Smooth muscle cell (in vitro differentiated cells): Measurements from ENCODE around the gene LILRB4. TPM values are rescaled to one million over a fixed set of nuclear protein-coding genes. Genes with fewer than 3 reads are reported as not detected.
"Not testable (repeated sequence)": the region's sequence is repeated elsewhere in the genome, so short reads cannot be mapped to it uniquely, and the experiment has no call there.

ENCODE experiments used
- DNase-seq: peaks from one replicate; lab custom pipeline; 2025; ENCODE audit not compliant: unreplicated experiment; lab: John Stamatoyannopoulos, UW
- H2AFZ ChIP-seq: fragments of 200-600 bp; sonication (generic); 2 replicates; pipeline ENCODE4 v1.6.0; 2016; ENCODE audit warnings: antibody characterized with exemption, low read depth, mild to moderate bottlenecking
- H3F3A ChIP-seq: fragments of 200-600 bp; sonication (generic); 2 replicates; pipeline ENCODE4 v1.6.0; 2017; ENCODE audit warnings: antibody characterized with exemption, low read depth
- H3K27ac ChIP-seq: fragments of 200-600 bp; sonication (generic); 2 replicates; pipeline ENCODE4 v1.5.1; 2016; ENCODE audit warnings: low read depth, mild to moderate bottlenecking
- H3K27me3 ChIP-seq: fragments of 200-600 bp; sonication (generic); 2 replicates; pipeline ENCODE4 v1.6.1; 2016; ENCODE audit warnings: low read depth, mild to moderate bottlenecking
- H3K36me3 ChIP-seq: fragments of 200-600 bp; sonication (generic); 2 replicates; pipeline ENCODE4 v1.5.1; 2016; ENCODE audit warnings: low read depth
- H3K4me1 ChIP-seq: fragments of 200-600 bp; sonication (generic); 2 replicates; pipeline ENCODE4 v1.5.1; 2016; ENCODE audit warnings: low read depth
- H3K4me2 ChIP-seq: fragments of 200-600 bp; sonication (generic); 2 replicates; pipeline ENCODE4 v1.6.0; 2016; ENCODE audit warnings: mild to moderate bottlenecking
- H3K4me3 ChIP-seq: fragments of 200-600 bp; sonication (generic); 2 replicates; pipeline ENCODE4 v1.5.1; 2016; ENCODE audit warnings: mild to moderate bottlenecking
- H3K79me2 ChIP-seq: fragments of 200-600 bp; sonication (generic); 2 replicates; pipeline ENCODE4 v1.6.0; 2016; ENCODE audit warnings: low read depth, mild to moderate bottlenecking
- H3K9ac ChIP-seq: fragments of 200-600 bp; sonication (generic); 2 replicates; pipeline ENCODE4 v1.6.0; 2016; ENCODE audit warnings: low read depth
- H3K9me3 ChIP-seq: fragments of 200-600 bp; sonication (generic); replicated peaks from 2 replicates; pipeline ENCODE4 v1.5.1; 2016; ENCODE audit warnings: low read depth
- H4K20me1 ChIP-seq: fragments of 200-600 bp; sonication (generic); 2 replicates; pipeline ENCODE4 v1.6.0; 2016; ENCODE audit warnings: low read depth
- CTCF ChIP-seq: fragments of 200-600 bp; sonication (generic); IDR thresholded peaks from 2 replicates; pipeline ENCODE4 v1.5.1; 2017; ENCODE audit warnings: borderline replicate concordance, mild to moderate bottlenecking, antibody characterized with exemption; ENCODE audit not compliant: insufficient read depth, poor library complexity, severe bottlenecking
- WGBS: methylation state at CpG from one replicate; pipeline ENCODE4 v1.1.7; 2016; ENCODE audit warnings: low lambda C conversion rate; 5-methylcytosine and 5-hydroxymethylcytosine counted together
- polyA plus RNA-seq: library from polyadenylated mRNA; unstranded; fragments of >200 nt; fragmentation: Nextera tagmentation; extraction: Ambion mirVana; gene quantifications from 2 replicates; pipeline ENCODE4 v1.2.1, GENCODE V29; 2016
- total RNA-seq: library from RNA; depleted of rRNA; stranded (reverse); fragments of >200 nt; gene quantifications from 2 replicates; pipeline ENCODE4 v1.2.3, GENCODE V29; 2014

The LILRB4 gene
- total and polyA plus RNA-seq, 2 experiments from 2014 or later, result not detected

GRCh38 chr19:54633401-54633800, 29.4 kb upstream of the LILRB4 start:
- Histone ChIP-seq H3K36me3 (no peaks in the 10 kb centered on the region), H3K4me1 (no peaks in the 10 kb centered on the region), H3K4me3 (no peak overlapping the region), H3K4me2 (no peak overlapping the region), H4K20me1 (no peaks in the 10 kb centered on the region), H3K9ac (no peak overlapping the region), H2AFZ (no peak overlapping the region), H3K9me3 (peaks cover 3% of the 10 kb centered on the region), H3K79me2 (no peaks in the 10 kb centered on the region), H3F3A (no peaks in the 10 kb centered on the region), H3K27me3 (no peaks in the 10 kb centered on the region), H3K27ac (no peak overlapping the region)
- TF ChIP-seq CTCF, result no peak
- no peak for DNase-seq
- 73% methylated on average over 7 of the region's 7 CpGs for WGBS

- H3K9me3 ChIP-seq, result not testable (repeated sequence)
These were observed 26.7 kb upstream of the LILRB4 start for GRCh38 chr19:54636081-54636480.

GRCh38 chr19:54638683-54639082, 24.1 kb upstream of the LILRB4 start:
- Histone ChIP-seq H3K79me2 (no peaks in the 10 kb centered on the region), H3K4me3 (no peak overlapping the region), H3F3A (no peaks in the 10 kb centered on the region), H3K9ac (no peak overlapping the region), H3K4me2 (no peak overlapping the region), H3K27me3 (no peaks in the 10 kb centered on the region), H3K36me3 (no peaks in the 10 kb centered on the region), H2AFZ (no peak overlapping the region), H3K4me1 (no peaks in the 10 kb centered on the region), H4K20me1 (no peaks in the 10 kb centered on the region), H3K9me3 (peaks cover 9% of the 10 kb centered on the region), H3K27ac (no peak overlapping the region)
- WGBS, result 85% methylated on average over 18 of the region's 18 CpGs
- no peak for TF ChIP-seq CTCF
- DNase-seq, result no peak

More at GRCh38 chr19:54636081-54636480, 26.7 kb upstream of the LILRB4 start:
- not testable (repeated sequence) for H3K4me2 ChIP-seq, DNase-seq, H3K9ac ChIP-seq, H3K79me2 ChIP-seq, H4K20me1 ChIP-seq, H3K27me3 ChIP-seq, H2AFZ ChIP-seq, H3K4me1 ChIP-seq, H3K36me3 ChIP-seq, H3K4me3 ChIP-seq, H3F3A ChIP-seq, H3K27ac ChIP-seq
- 70% methylated on average over 12 of the region's 12 CpGs for WGBS

GRCh38 chr19:54642953-54643352, 19.8 kb upstream of the LILRB4 start:
- H3K4me1 ChIP-seq, H3K4me2 ChIP-seq, H4K20me1 ChIP-seq, H3K9me3 ChIP-seq, H3K36me3 ChIP-seq, DNase-seq, H3K79me2 ChIP-seq, H3F3A ChIP-seq, H3K9ac ChIP-seq, H3K27ac ChIP-seq, H3K4me3 ChIP-seq, H2AFZ ChIP-seq, H3K27me3 ChIP-seq: not testable (repeated sequence)
- 78% methylated on average over 5 of the region's 5 CpGs for whole genome bisulfite sequencing

- H4K20me1 ChIP-seq, H3K79me2 ChIP-seq, DNase-seq, H3K27me3 ChIP-seq, H3K4me1 ChIP-seq, H3K4me2 ChIP-seq, H3K9ac ChIP-seq, H3K27ac ChIP-seq, H3K4me3 ChIP-seq, H2AFZ ChIP-seq, H3K9me3 ChIP-seq, H3F3A ChIP-seq, H3K36me3 ChIP-seq: not testable (repeated sequence)
- WGBS, result 70% methylated on average over 6 of the region's 6 CpGs
These were observed 19.2 kb upstream of the LILRB4 start for GRCh38 chr19:54643583-54643982.
